ENCODE results near the gene SDC3.

DNA sequence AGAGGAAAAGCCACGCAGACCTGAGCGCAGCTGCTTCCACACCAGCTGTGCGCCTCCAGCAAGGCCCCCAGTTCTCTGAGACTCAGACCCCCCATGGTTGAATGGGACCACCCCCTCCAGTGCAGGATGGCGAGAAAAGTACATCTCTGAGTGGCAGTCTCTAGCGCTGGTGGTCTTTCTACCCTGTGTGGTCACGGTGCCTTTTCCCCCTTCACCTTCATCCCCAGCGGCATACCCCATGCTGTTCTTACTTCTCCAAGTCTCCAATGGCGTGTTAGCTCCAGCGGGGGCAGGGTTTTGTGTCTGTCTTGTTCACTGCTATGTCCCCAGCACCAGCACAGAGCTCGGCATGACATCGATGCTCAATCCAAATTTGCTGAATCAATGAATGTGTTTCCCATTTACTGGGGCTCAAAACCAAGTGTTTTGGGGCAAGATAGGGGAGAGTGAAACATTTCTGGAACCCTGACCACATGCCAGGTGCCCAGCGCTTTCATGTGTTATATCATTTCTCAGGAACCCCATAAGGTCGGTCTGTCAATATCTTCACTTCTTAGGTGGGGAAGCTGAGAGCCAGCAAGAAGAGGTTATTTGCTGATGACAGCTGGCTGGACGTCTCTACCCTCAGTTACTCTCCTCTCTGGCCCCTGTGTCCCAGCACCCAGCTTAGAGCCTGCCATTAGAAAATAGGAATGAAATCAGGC lies 959 bp upstream of the SDC3 start:
- TF ChIP-seq POLR2AphosphoS5 (IDR thresholded peaks at IDR 0.05) (no peak), POLR2A (IDR thresholded peaks at IDR 0.05) (no peak)
- TF ChIP-seq, protein P1, sequence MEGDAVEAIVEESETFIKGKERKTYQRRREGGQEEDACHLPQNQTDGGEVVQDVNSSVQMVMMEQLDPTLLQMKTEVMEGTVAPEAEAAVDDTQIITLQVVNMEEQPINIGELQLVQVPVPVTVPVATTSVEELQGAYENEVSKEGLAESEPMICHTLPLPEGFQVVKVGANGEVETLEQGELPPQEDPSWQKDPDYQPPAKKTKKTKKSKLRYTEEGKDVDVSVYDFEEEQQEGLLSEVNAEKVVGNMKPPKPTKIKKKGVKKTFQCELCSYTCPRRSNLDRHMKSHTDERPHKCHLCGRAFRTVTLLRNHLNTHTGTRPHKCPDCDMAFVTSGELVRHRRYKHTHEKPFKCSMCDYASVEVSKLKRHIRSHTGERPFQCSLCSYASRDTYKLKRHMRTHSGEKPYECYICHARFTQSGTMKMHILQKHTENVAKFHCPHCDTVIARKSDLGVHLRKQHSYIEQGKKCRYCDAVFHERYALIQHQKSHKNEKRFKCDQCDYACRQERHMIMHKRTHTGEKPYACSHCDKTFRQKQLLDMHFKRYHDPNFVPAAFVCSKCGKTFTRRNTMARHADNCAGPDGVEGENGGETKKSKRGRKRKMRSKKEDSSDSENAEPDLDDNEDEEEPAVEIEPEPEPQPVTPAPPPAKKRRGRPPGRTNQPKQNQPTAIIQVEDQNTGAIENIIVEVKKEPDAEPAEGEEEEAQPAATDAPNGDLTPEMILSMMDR (IDR thresholded peaks at IDR 0.05) = no peak

Data from sigmoid colon (tissue), 4 donors.